Stimulated activated CD4-positive, alpha-beta T cell treated with anti-CD3 and anti-CD28 coated beads, Interleukin-4, amount 100 ng/mL, for 48 hours (primary cell): ENCODE data around the gene PAQR5.
A peak's percentile ranks its signal among the peaks of the same experiment; 100 is the strongest.
"Not testable (repeated sequence)": the region's sequence is repeated elsewhere in the genome, so short reads cannot be mapped to it uniquely, and the experiment has no call there.

Experiments used
- DNase-seq, 2 donors: peaks; one replicate each; pipeline ENCODE4 v3.0.0-alpha.2; 2020; ENCODE audit warnings: low read depth in 2 of 2

Gene PAQR5

DNA sequence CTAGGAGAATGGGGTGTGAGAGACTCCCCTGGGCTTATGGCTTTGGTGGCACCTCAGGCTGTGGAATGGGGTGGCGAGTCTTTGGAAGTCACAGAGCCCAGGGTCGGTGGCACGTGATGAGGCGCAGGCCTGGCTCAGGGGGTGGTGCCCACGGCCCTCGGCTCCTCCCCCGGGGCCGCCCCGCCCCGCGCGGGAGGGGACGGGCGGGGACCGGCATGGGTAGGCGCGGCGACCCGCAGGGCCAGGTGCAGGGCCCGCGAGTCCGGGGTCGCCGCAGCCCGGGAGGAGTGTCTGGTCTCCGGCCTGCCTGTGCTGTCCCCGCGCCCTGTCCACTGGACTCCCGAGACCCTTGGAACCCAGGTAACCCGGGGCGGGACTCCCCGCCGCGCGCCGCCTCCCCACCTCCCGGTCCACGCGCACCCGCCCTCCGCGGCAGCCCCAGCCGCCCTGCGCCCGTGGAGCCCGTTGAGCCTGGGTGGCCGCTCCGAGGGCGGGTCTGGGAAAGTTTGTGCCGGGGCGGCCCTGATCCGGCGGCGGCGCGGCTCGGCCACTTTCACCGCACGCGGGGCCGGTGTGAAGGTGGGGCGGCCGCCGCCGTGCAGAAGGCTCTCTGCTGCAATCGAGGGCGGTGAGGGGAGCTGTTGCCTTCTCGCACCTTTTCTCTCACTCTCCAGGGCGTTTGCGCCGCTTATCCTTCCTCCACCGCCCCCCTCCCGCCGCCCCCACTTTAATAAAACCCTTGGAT lies at the start of gene PAQR5:
TSS of gene PAQR5 (plus strand) at position 216 of the 745 bp plus-strand sequence. CDS start 61,169 bp downstream, outside the sequence.
- DNase-seq, result peak in 1 of 2 donors; percentile 8

DNA sequence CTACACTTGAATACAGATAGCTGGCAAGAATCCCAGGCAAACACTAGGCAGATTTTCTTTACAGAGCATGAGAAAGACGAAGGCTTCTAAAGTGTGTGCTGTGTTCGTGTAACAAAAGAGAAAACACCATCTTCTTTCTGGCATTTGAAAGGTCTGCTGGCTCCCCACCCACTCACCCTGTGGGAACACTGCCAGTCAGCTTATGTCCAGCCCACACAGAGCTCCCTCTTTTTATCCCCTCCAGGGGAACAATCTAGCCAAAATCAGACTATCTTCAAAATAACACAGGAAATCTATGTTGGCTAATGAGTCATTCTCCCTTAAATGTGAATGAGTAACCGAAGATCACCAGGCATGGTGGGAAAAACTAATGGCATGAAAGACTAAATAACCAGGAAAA lies 45.6 kb upstream of the PAQR5 start:
- DNase-seq, result no peak

GRCh38 chr15:69265347-69265955 lies 33.3 kb upstream of the PAQR5 start:
- DNase-seq, result no peak

DNA sequence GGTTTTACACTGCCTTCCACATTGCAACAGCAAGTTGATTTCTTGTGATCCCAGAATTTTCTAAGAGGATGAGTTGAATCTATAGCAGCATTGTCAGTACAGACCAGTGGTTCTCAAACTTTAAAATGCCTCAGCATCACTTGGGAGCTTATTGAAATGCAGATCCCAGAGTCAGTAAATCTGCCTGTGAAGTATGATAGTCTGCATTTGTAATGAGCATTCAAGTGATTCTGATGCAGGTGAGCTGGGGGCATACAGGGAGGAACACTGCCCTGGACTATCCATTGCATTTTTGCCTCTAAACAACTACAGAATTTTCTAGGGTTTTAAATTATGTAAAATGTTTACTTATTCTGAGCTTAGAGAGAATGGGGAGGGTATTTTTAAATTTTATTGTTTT lies 27.5 kb upstream of the PAQR5 start:
- DNase-seq, result no peak

- no peak for DNase-seq
Measured at GRCh38 chr15:69272139-69272538, 26.6 kb upstream of the PAQR5 start.

DNA sequence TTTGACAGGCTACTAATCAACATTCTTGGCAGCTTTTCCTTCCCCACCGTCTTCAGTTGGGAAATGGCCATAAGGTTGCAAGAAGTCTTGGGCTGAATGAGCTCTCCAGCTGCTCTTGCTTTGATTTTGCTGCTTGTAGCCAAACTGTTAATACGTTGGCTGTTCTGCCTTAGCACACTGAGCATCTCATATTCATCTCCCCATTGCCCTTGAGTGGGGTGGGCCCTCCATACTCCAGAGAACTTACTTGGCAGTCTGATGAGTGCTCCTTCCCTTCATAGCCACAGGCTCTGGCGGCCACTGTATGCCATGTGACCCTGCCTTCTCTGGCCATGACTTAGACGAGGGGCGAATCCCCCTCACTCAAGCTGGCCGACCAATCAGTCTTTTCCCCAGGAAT lies 25.8 kb upstream of the PAQR5 start:
- no peak for DNase-seq

DNA sequence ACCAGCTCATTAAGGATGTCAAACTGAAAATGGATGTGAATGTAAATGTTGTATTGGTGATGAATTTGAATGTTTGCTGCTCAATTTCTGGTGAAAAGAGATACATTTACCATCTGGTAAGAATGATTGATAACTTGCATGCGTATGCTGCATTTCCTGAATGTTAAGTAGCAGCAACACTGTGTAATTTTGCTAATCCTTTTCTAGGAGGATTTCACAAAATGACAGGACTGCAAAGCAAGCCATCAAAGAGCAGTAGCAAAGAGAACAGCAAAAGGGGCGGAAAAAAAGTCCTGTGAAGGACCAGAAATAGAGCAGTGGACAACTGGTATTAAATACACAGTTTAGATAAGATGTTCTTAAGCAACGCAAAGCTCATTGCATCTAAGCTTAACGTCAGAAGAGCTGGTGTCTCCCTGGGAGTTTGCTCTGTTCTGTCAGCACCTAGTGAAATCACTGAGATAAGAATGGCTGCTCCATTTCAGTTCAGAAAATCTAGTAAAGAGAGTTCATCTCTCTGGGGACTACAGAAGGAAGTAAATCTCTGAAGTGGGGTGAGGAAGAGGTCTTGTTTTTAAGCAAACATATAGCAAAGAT lies 23.5 kb upstream of the PAQR5 start:
- no peak for DNase-seq

DNA sequence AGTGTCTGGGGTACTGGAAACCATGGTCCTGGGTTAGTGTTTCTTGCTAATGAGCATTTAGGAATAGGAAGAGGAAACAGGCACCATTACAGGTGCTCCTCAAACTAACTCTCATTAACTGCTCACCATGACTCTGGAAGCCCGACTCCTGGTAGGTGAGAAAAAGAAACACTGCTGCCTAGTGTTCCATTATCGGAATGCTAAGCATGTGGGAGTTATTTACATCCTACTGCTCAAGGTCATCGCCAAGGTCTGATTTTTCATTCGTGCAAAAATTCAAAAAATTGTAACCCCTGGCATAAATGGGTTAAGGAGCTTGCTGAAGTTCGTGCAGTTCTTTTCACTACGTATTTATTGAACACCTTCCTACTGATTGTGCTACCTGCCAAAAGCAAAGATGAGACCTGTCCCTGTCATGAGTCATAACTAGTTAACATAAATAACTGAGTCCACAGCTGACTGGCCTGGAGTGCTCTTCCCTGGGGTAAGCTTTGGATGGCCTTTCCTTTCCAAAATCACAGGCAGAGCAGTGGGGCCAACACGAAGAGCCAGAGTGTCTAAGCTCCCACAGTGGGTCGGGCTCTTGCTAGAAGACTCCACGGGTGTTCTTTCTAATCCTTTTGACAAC lies 22.7 kb upstream of the PAQR5 start:
- DNase-seq, result no peak

DNA sequence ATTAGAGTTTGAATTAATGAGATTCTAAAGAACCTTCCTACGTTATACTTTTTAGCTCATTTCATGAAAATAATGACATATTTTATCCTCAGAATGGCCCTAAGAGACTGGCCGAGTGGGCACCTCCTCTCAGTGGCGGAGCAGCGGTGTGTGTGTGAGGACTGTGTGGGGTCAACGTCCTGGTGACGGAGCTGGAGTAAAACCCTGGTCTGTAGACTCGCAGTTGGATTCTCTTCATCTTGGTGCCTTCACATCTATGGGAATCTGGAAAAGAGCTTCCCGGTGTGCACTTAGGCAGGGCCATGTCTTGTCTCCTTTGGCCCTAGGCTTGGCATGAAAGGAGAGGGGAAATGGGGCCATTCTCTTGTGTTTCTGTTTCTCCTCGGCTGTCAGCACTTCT lies 21.4 kb upstream of the PAQR5 start:
- DNase-seq, result no peak

DNA sequence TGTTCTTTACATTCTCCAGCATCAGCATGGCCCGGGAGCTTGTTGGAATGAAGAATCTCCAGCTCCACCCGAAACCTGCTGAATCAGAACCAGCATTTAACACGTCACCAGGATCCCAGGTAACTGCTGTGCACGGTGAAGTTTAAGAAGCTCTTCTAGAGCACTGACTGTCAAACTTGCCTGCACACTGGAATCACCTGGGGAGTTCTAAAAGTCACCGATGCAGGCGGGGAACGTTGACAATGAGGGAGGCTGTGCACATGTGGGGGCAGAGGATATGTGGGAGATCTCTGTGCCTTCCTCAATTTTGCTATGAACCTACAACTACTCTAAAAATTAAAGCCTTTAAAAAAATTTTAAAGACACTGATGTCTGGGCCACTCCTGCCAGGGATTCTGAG lies 19.1 kb upstream of the PAQR5 start:
- no peak for DNase-seq

GRCh38 chr15:69280783-69281182 lies 17.9 kb upstream of the PAQR5 start:
- no peak for DNase-seq

DNA sequence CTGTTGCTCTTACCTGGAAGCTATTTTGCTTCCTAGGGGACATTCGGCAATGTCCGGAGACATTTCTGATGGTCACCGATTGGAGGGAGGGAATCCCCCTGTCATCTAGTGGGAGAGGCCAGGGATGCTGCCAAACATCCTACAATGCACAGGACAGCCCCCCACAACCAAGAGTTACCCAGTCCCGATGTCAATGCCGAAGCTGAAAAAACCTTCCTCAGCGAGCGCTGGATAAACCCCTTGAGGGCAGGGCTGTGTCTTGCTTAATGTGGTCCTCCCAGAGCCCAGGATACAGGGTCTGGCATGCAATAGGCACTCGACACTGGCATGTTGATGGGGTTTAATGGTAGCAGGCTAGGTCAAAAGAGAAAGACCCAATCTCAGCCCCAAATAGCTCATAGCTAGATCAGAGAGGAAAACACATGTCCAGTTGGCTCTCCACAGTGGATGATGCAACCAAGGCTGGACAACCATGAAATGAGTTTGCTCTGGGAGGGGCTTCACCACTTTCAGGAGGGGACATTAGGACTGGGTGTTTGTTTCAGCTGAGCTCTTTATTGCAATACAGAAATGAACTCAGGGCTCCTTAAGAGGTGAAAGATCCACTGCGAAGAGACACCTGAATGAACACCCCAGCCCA lies 16.5 kb upstream of the PAQR5 start:
- no peak for DNase-seq

- DNase-seq, result no peak
Measured at GRCh38 chr15:69285834-69286233, 12.9 kb upstream of the PAQR5 start.

- no peak for DNase-seq
Measured at GRCh38 chr15:69288011-69288410, 10.7 kb upstream of the PAQR5 start.

DNA sequence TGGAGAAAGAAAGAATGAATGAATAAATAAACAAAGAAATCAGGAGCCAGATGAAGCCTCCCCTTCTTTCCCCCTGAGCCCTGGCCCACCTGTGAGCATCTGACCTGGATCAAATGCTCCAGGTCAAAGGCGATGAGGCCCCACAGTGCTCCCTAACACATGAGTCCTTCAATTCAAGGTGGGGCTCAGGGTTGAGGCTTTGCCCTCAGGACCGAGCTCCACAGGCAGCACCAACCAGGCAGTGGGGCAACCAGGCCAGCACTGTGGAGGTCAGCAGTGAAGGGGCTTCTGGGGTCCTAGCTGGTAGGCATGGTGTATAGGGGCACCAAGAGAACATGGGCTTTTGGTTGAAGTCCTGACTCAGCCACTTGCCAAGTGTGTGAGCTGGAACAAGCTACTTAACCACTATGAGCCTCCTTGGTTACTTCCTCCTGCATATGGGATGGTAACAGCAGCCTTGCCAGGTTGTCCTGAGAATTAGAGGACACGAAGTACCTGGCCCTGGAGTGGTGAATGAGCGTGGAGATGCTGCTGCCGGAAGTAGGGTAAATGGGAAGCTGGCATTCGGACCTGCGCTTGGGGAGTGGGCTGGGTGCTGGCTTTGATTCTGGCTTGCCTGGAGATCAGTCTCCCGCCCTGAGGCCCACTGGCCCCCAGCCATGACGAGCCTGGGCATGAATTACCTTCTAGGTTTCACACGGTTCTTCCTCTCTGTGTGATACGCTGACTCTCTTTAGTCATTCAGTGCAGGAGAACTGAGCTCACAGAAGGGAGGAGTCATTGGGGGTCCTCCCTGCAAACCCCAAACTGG lies 10.0 kb upstream of the PAQR5 start:
- DNase-seq, result no peak

DNA sequence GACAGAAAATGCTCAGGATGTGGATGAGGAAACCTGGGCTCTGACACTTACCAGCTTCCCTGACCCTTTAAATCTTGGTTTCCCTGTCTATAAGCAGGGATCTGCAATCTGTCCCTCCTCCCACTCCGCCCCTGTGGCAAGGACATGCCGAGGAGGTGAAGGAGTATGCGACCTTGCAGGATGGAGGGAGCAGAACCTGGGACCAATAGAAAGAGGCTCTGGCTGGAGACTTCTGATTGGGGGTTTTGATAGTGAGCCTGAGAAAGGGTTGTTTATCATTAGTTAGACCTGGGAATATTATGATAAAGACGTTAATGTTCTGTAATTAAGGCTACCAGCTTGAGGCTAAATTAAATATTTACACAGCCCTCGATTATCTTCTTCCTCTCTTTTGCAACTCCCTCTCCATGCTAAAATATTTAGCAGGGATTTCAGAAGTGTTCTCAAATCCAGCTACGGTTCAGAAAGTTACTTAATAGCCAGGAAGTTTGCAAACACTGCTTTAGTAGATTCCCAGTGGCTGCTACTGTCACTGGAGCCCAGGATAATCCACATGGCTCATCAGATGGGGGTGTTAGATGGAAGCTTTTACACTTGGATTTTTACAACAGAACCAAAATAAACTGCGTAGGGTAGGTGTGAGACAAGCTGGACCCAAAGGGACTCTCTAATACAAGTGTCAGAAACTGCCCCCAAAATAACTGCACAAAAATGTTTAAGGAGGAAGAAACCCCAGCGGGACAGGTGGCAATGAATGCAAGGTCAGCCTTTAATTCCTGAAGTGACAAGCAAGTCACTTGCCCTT lies 9.2 kb upstream of the PAQR5 start:
- DNase-seq, result no peak

DNA sequence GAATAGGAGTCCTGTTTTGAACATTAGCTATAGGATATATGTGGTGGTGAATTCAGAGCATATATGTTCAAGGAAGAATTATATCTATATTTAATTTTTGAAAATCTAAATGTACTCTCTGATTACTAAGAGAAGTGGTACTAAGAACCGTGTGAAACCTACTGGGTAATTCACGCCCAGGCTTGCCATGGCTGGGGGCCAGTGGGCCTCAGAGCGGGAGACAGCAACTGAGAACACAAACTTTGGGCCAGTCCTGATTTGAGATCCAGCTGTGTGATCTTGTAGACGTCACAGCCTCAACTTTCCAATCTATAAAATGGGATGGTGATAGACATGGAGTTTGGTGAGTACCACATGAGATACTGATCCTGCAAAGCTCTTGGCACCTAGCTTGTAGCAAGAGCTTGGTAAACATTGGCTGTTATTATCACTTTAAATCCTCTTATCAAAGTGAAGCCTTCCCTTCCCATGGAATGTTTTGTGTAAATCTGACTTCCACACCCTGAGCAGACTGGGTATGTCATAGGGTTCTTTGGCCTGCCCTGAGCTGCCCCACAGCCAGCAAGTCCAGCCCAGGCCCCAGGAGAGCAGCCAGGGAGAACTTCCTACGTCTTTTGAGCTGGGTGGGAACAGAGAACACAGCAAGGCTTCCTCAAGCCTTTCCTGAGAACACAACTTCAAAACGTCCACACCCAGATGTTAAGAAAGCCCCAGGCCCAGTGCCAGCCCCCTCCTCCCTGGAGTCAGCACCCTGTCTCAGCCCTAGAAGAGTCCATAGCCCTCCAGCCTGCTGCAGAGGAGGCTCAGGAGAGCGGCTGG lies 8.2 kb upstream of the PAQR5 start:
- no peak for DNase-seq

- not testable (repeated sequence) for DNase-seq
Measured at GRCh38 chr15:69291651-69292050, 7.1 kb upstream of the PAQR5 start.

DNA sequence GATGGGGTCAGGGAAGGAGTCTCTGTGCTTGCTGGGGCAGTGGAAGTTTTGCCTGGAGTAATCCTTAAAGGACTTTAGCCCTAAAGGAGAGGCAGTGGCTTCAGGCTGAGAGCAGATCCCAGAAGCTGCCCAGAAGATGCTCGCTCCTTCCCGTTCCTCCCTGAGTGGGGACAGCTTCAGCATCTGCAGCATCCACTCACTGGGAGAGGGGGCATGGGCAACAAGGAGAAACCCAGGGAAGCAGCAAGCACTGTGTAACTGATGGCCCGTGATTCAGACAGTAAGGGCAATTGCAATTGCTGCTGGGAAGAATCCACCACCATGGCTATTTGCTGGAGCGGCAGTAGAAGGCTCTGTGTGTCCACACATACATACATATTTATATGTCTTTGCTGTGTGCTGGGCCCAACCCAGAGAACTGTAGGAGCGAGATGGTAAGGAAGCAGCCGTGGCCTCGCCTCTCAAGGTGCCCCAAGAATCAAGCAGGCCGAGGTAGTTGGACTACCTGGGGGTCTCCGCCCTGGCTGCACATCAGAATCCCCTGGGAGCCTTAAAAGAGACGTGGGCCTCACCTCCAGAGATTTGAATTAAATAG lies 5.8 kb upstream of the PAQR5 start:
- no peak for DNase-seq
